Measurements from ENCODE around the gene RAET1L.
"Not testable (repeated sequence)": the region's sequence is repeated elsewhere in the genome, so short reads cannot be mapped to it uniquely, and the experiment has no call there.

Gene RAET1L

GRCh38 chr6:150005761-150006651 is 19.3 kb downstream of the RAET1L start:
- DNase-seq (ENCODE audit: low read depth, low spot score) = no peak
- TF ChIP-seq FOXP2 (optimal IDR thresholded peaks at IDR 0.05; ENCODE audit: control extremely low read depth, extremely low read length, insufficient read depth) (no peak), EZH2 (IDR thresholded peaks at IDR 0.05) (no peak), POLR2AphosphoS5 (IDR thresholded peaks at IDR 0.05; ENCODE audit: borderline replicate concordance, low read depth, low read length) (no peak)
- Histone ChIP-seq H3K27ac (no peak overlapping the region), H3K9ac (ENCODE audit: insufficient read length) (peak overlapping the region; percentile 78), H3K4me3 (peak overlapping the region; percentile 96), H3K36me3 (ENCODE audit: insufficient read depth, low read length) (no peaks in the 10 kb centered on the region), H3K9me3 (ENCODE audit: low read depth, low read length) (no peaks in the 10 kb centered on the region)

- Histone ChIP-seq H3K36me3 (ENCODE audit: insufficient read depth, low read length) (no peaks in the 10 kb centered on the region), H3K4me3 (peak overlapping the region; percentile 96), H3K9ac (ENCODE audit: insufficient read length) (peak overlapping the region; percentile 78), H3K27ac (no peak overlapping the region), H3K9me3 (ENCODE audit: low read depth, low read length) (no peaks in the 10 kb centered on the region)
- peak; percentile 76; the same call in 1 of the 2 replicates for TF ChIP-seq POLR2AphosphoS5 (IDR thresholded peaks at IDR 0.05; ENCODE audit: borderline replicate concordance, low read depth, low read length)
- TF ChIP-seq EZH2 (IDR thresholded peaks at IDR 0.05) = no peak
- TF ChIP-seq FOXP2 (optimal IDR thresholded peaks at IDR 0.05; ENCODE audit: control extremely low read depth, extremely low read length, insufficient read depth) = no peak
- DNase-seq (ENCODE audit: low read depth, low spot score) = no peak
Measured at GRCh38 chr6:150004783-150005717, 20.3 kb downstream of the RAET1L start.

GRCh38 chr6:150004101-150004782 is 21.1 kb downstream of the RAET1L start:
- DNase-seq (ENCODE audit: low read depth, low spot score) = no peak
- Histone ChIP-seq H3K9ac (ENCODE audit: insufficient read length) (no peak overlapping the region), H3K27ac (no peak overlapping the region), H3K36me3 (ENCODE audit: insufficient read depth, low read length) (no peaks in the 10 kb centered on the region), H3K4me3 (peak overlapping the region; percentile 96), H3K9me3 (ENCODE audit: low read depth, low read length) (no peaks in the 10 kb centered on the region)
- TF ChIP-seq EZH2 (IDR thresholded peaks at IDR 0.05) = no peak
- no peak for TF ChIP-seq POLR2AphosphoS5 (IDR thresholded peaks at IDR 0.05; ENCODE audit: borderline replicate concordance, low read depth, low read length)
- no peak for TF ChIP-seq FOXP2 (optimal IDR thresholded peaks at IDR 0.05; ENCODE audit: control extremely low read depth, extremely low read length, insufficient read depth)

- not testable (repeated sequence) for DNase-seq (ENCODE audit: low read depth, low spot score); H3K9ac ChIP-seq (ENCODE audit: insufficient read length); H3K27ac ChIP-seq; H3K9me3 ChIP-seq (ENCODE audit: low read depth, low read length); H3K36me3 ChIP-seq (ENCODE audit: insufficient read depth, low read length); H3K4me3 ChIP-seq
Measured at GRCh38 chr6:150003599-150003998, 21.7 kb downstream of the RAET1L start.

- TF ChIP-seq FOXP2 (optimal IDR thresholded peaks at IDR 0.05; ENCODE audit: control extremely low read depth, extremely low read length, insufficient read depth) = no peak
- no peak for TF ChIP-seq POLR2AphosphoS5 (IDR thresholded peaks at IDR 0.05; ENCODE audit: borderline replicate concordance, low read depth, low read length)
- no peak for TF ChIP-seq EZH2 (IDR thresholded peaks at IDR 0.05)
- H3K4me3 ChIP-seq = no peak overlapping the region
- DNase-seq (ENCODE audit: low read depth, low spot score) = no peak
- H3K9ac ChIP-seq (ENCODE audit: insufficient read length) = no peak overlapping the region
- no peaks in the 10 kb centered on the region for H3K36me3 ChIP-seq (ENCODE audit: insufficient read depth, low read length)
- no peak overlapping the region for H3K27ac ChIP-seq
- no peaks in the 10 kb centered on the region for H3K9me3 ChIP-seq (ENCODE audit: low read depth, low read length)
Measured at GRCh38 chr6:150002710-150003109, 22.6 kb downstream of the RAET1L start.

- Histone ChIP-seq H3K9me3 (ENCODE audit: low read depth, low read length) (no peaks in the 10 kb centered on the region), H3K9ac (ENCODE audit: insufficient read length) (no peak overlapping the region), H3K27ac (no peak overlapping the region), H3K4me3 (no peak overlapping the region), H3K36me3 (ENCODE audit: insufficient read depth, low read length) (no peaks in the 10 kb centered on the region)
- DNase-seq (ENCODE audit: low read depth, low spot score) = no peak
- TF ChIP-seq EZH2 (IDR thresholded peaks at IDR 0.05) = no peak
Measured at GRCh38 chr6:150001295-150002008, 23.9 kb downstream of the RAET1L start.

- Histone ChIP-seq H3K27ac (no peak overlapping the region), H3K36me3 (ENCODE audit: insufficient read depth, low read length) (no peaks in the 10 kb centered on the region), H3K9me3 (ENCODE audit: low read depth, low read length) (no peaks in the 10 kb centered on the region), H3K4me3 (no peak overlapping the region), H3K9ac (ENCODE audit: insufficient read length) (no peak overlapping the region)
- DNase-seq (ENCODE audit: low read depth, low spot score) = no peak
- TF ChIP-seq POLR2AphosphoS5 (IDR thresholded peaks at IDR 0.05; ENCODE audit: borderline replicate concordance, low read depth, low read length) = no peak
Measured at GRCh38 chr6:149999636-150000035, 25.7 kb downstream of the RAET1L start.

GRCh38 chr6:149995971-149996370 is 29.4 kb downstream of the RAET1L start:
- no peak overlapping the region for H3K4me3 ChIP-seq

More at GRCh38 chr6:149995971-149996370, 29.4 kb downstream of the RAET1L start:
- TF ChIP-seq FOXP2 (optimal IDR thresholded peaks at IDR 0.05; ENCODE audit: control extremely low read depth, extremely low read length, insufficient read depth) (no peak), POLR2AphosphoS5 (IDR thresholded peaks at IDR 0.05; ENCODE audit: borderline replicate concordance, low read depth, low read length) (no peak), EZH2 (IDR thresholded peaks at IDR 0.05) (no peak)
- no peak for DNase-seq (ENCODE audit: low read depth, low spot score)
- H3K36me3 ChIP-seq (ENCODE audit: insufficient read depth, low read length) = no peaks in the 10 kb centered on the region
- H3K27ac ChIP-seq = no peak overlapping the region
- H3K9me3 ChIP-seq (ENCODE audit: low read depth, low read length) = no peaks in the 10 kb centered on the region
- H3K9ac ChIP-seq (ENCODE audit: insufficient read length) = no peak overlapping the region

Measured in SK-N-MC (cell line).